Activated naive CD8-positive, alpha-beta T cell treated with anti-CD3 and anti-CD28 coated beads, Interleukin-2, amount 50 U/mL, for 24 hours (primary cell): ENCODE results near the gene CDC25A.

Experiments used
- ATAC-seq: fragments of 150-1000 bp; cut with Tn5 transposase; one replicate; pipeline ENCODE4 v1.10.0; 2021
- DNase-seq: peaks from one replicate; pipeline ENCODE4 v3.0.0; 2021
- H3K27ac Mint-ChIP-seq: one replicate; pipeline ENCODE4 v1.8.0; 2021; ENCODE audit warnings: mild to moderate bottlenecking, mixed read lengths
- H3K27me3 Mint-ChIP-seq: one replicate; pipeline ENCODE4 v1.8.0; 2021; ENCODE audit warnings: mixed read lengths
- H3K36me3 Mint-ChIP-seq: one replicate; pipeline ENCODE4 v1.8.0; 2021; ENCODE audit warnings: low read depth, mixed read lengths
- H3K4me1 Mint-ChIP-seq: one replicate; pipeline ENCODE4 v1.8.0; 2021; ENCODE audit warnings: mixed read lengths
- H3K4me3 Mint-ChIP-seq: one replicate; pipeline ENCODE4 v1.8.0; 2021; ENCODE audit warnings: mild to moderate bottlenecking, moderate library complexity, mixed read lengths
- H3K9me3 Mint-ChIP-seq: one replicate; pipeline ENCODE4 v1.8.0; 2021; ENCODE audit warnings: mixed read lengths

CDC25A gene

GRCh38 chr3:48188266-48189201 lies at the start of gene CDC25A:
CDC25A (minus strand) TSS chr3:48188417; CDS start chr3:48187947, 470 bp downstream.
- peaks cover 6% of the 10 kb centered on the region for H3K27me3 Mint-ChIP-seq
- peak within 1 kb of the TSS; percentile 92 for H3K4me3 Mint-ChIP-seq
- H3K27ac Mint-ChIP-seq: peak within 1 kb of the TSS; percentile 86
- peaks cover 40% of the 10 kb centered on the region for H3K36me3 Mint-ChIP-seq
- DNase-seq: peak; percentile 93
- H3K4me1 Mint-ChIP-seq: peaks cover 18% of the 10 kb centered on the region
- peak; percentile 99 for ATAC-seq
- H3K9me3 Mint-ChIP-seq: no peaks in the 10 kb centered on the region

- no peak overlapping the region for H3K27ac Mint-ChIP-seq
- no peak overlapping the region for H3K4me3 Mint-ChIP-seq
- DNase-seq: no peak
- no peak for ATAC-seq
- no peaks in the 10 kb centered on the region for H3K36me3 Mint-ChIP-seq
- no peaks in the 10 kb centered on the region for H3K9me3 Mint-ChIP-seq
- no peaks in the 10 kb centered on the region for H3K27me3 Mint-ChIP-seq
- peaks cover 10% of the 10 kb centered on the region for H3K4me1 Mint-ChIP-seq
Observed at GRCh38 chr3:48236531-48236930, 48.3 kb upstream of the CDC25A start.

- no peaks in the 10 kb centered on the region for H3K9me3 Mint-ChIP-seq
- H3K27me3 Mint-ChIP-seq: no peaks in the 10 kb centered on the region
- no peak overlapping the region for H3K27ac Mint-ChIP-seq
- H3K36me3 Mint-ChIP-seq: no peaks in the 10 kb centered on the region
- no peak overlapping the region for H3K4me3 Mint-ChIP-seq
- ATAC-seq (no peak), DNase-seq (no peak)
- no peaks in the 10 kb centered on the region for H3K4me1 Mint-ChIP-seq
Observed at GRCh38 chr3:48233542-48233941, 45.3 kb upstream of the CDC25A start.

GRCh38 chr3:48232734-48233133 lies 44.5 kb upstream of the CDC25A start:
- peak; percentile 97 for ATAC-seq
- no peak overlapping the region for H3K27ac Mint-ChIP-seq
- H3K9me3 Mint-ChIP-seq: no peaks in the 10 kb centered on the region
- no peaks in the 10 kb centered on the region for H3K27me3 Mint-ChIP-seq
- peak; percentile 69 for DNase-seq
- no peak overlapping the region for H3K4me3 Mint-ChIP-seq
- H3K36me3 Mint-ChIP-seq: no peaks in the 10 kb centered on the region
- H3K4me1 Mint-ChIP-seq: no peaks in the 10 kb centered on the region

GRCh38 chr3:48232232-48232631 lies 44.0 kb upstream of the CDC25A start:
- ATAC-seq (no peak), DNase-seq (no peak)
- Mint-ChIP-seq H3K27ac (no peak overlapping the region), H3K4me1 (peaks cover 1% of the 10 kb centered on the region), H3K4me3 (no peak overlapping the region), H3K9me3 (no peaks in the 10 kb centered on the region), H3K27me3 (no peaks in the 10 kb centered on the region), H3K36me3 (no peaks in the 10 kb centered on the region)

GRCh38 chr3:48226939-48227338 lies 38.7 kb upstream of the CDC25A start:
- Mint-ChIP-seq H3K27ac (no peak overlapping the region), H3K4me1 (peaks cover 13% of the 10 kb centered on the region), H3K36me3 (no peaks in the 10 kb centered on the region), H3K27me3 (peaks cover 2% of the 10 kb centered on the region), H3K9me3 (no peaks in the 10 kb centered on the region), H3K4me3 (no peak overlapping the region)
- DNase-seq (no peak), ATAC-seq (no peak)

GRCh38 chr3:48225587-48225986 lies 37.4 kb upstream of the CDC25A start:
- no peak for ATAC-seq
- peaks cover 2% of the 10 kb centered on the region for H3K27me3 Mint-ChIP-seq
- peaks cover 13% of the 10 kb centered on the region for H3K4me1 Mint-ChIP-seq
- H3K36me3 Mint-ChIP-seq: no peaks in the 10 kb centered on the region
- DNase-seq: no peak
- no peak overlapping the region for H3K27ac Mint-ChIP-seq
- H3K9me3 Mint-ChIP-seq: no peaks in the 10 kb centered on the region
- no peak overlapping the region for H3K4me3 Mint-ChIP-seq

GRCh38 chr3:48222616-48223513 lies 34.6 kb upstream of the CDC25A start, which contains the start of gene CAMP:
CAMP (plus strand) TSS chr3:48223495; CDS start chr3:48223512, 17 bp downstream.
- peaks cover 2% of the 10 kb centered on the region for H3K27me3 Mint-ChIP-seq
- no peak for DNase-seq
- no peaks in the 10 kb centered on the region for H3K36me3 Mint-ChIP-seq
- no peak for ATAC-seq
- H3K4me3 Mint-ChIP-seq: no peak within 1 kb of the TSS
- peaks cover 13% of the 10 kb centered on the region for H3K4me1 Mint-ChIP-seq
- no peak within 1 kb of the TSS for H3K27ac Mint-ChIP-seq
- H3K9me3 Mint-ChIP-seq: no peaks in the 10 kb centered on the region

GRCh38 chr3:48220746-48221145 lies 32.5 kb upstream of the CDC25A start:
- H3K27ac Mint-ChIP-seq: no peak overlapping the region
- no peak overlapping the region for H3K4me3 Mint-ChIP-seq
- peaks cover 5% of the 10 kb centered on the region for H3K4me1 Mint-ChIP-seq
- no peak for ATAC-seq
- peaks cover 2% of the 10 kb centered on the region for H3K27me3 Mint-ChIP-seq
- H3K36me3 Mint-ChIP-seq: no peaks in the 10 kb centered on the region
- DNase-seq: no peak
- no peaks in the 10 kb centered on the region for H3K9me3 Mint-ChIP-seq

- H3K4me3 Mint-ChIP-seq: no peak overlapping the region
- H3K36me3 Mint-ChIP-seq: no peaks in the 10 kb centered on the region
- no peaks in the 10 kb centered on the region for H3K9me3 Mint-ChIP-seq
- no peak overlapping the region for H3K27ac Mint-ChIP-seq
- ATAC-seq (no peak), DNase-seq (no peak)
- peaks cover 5% of the 10 kb centered on the region for H3K4me1 Mint-ChIP-seq
- peaks cover 2% of the 10 kb centered on the region for H3K27me3 Mint-ChIP-seq
Observed at GRCh38 chr3:48219543-48219942, 31.3 kb upstream of the CDC25A start.

- H3K9me3 Mint-ChIP-seq: no peaks in the 10 kb centered on the region
- H3K4me3 Mint-ChIP-seq: no peak overlapping the region
- no peak for DNase-seq
- no peak for ATAC-seq
- peaks cover 5% of the 10 kb centered on the region for H3K4me1 Mint-ChIP-seq
- H3K27me3 Mint-ChIP-seq: no peaks in the 10 kb centered on the region
- H3K27ac Mint-ChIP-seq: no peak overlapping the region
- H3K36me3 Mint-ChIP-seq: no peaks in the 10 kb centered on the region
Observed at GRCh38 chr3:48218537-48218936, 30.3 kb upstream of the CDC25A start.

GRCh38 chr3:48217449-48217848 lies 29.2 kb upstream of the CDC25A start:
- Mint-ChIP-seq H3K27ac (no peak overlapping the region), H3K9me3 (no peaks in the 10 kb centered on the region), H3K27me3 (no peaks in the 10 kb centered on the region), H3K4me1 (peaks cover 3% of the 10 kb centered on the region), H3K4me3 (no peak overlapping the region), H3K36me3 (no peaks in the 10 kb centered on the region)
- ATAC-seq (no peak), DNase-seq (no peak)

- Mint-ChIP-seq H3K27me3 (no peaks in the 10 kb centered on the region), H3K36me3 (no peaks in the 10 kb centered on the region), H3K27ac (no peak overlapping the region), H3K4me1 (no peaks in the 10 kb centered on the region), H3K4me3 (no peak overlapping the region), H3K9me3 (no peaks in the 10 kb centered on the region)
- DNase-seq (no peak), ATAC-seq (no peak)
Observed at GRCh38 chr3:48215876-48216275, 27.7 kb upstream of the CDC25A start.

- DNase-seq (no peak), ATAC-seq (no peak)
- no peaks in the 10 kb centered on the region for H3K27me3 Mint-ChIP-seq
- no peaks in the 10 kb centered on the region for H3K9me3 Mint-ChIP-seq
- no peaks in the 10 kb centered on the region for H3K4me1 Mint-ChIP-seq
- no peak overlapping the region for H3K27ac Mint-ChIP-seq
- no peak overlapping the region for H3K4me3 Mint-ChIP-seq
- no peaks in the 10 kb centered on the region for H3K36me3 Mint-ChIP-seq
Observed at GRCh38 chr3:48215466-48215865, 27.2 kb upstream of the CDC25A start.

- ATAC-seq: no peak
- no peaks in the 10 kb centered on the region for H3K4me1 Mint-ChIP-seq
Observed at GRCh38 chr3:48215019-48215418, 26.8 kb upstream of the CDC25A start.

More at GRCh38 chr3:48215019-48215418, 26.8 kb upstream of the CDC25A start:
- no peak overlapping the region for H3K27ac Mint-ChIP-seq
- no peak overlapping the region for H3K4me3 Mint-ChIP-seq
- no peak for DNase-seq
- H3K27me3 Mint-ChIP-seq: no peaks in the 10 kb centered on the region
- no peaks in the 10 kb centered on the region for H3K36me3 Mint-ChIP-seq
- H3K9me3 Mint-ChIP-seq: no peaks in the 10 kb centered on the region
